A549 (cell line): Measurements from ENCODE around the gene TEX261. TPM values are rescaled to one million over a fixed set of nuclear protein-coding genes. Genes with fewer than 3 reads are reported as not detected.

Source experiments
- ATAC-seq, 2 experiments: fragments of 200-7000 bp in 1 of 2; fragments of >200 bp in 1 of 2; cut with Nextera tagmentation in 1 of 2; cut with Tn5 transposase in 1 of 2; 3 replicates each; pipeline versions ENCODE4 v1.8.0 to v1.9.1; 2018 to 2020; ENCODE audit warnings: mild to moderate bottlenecking in 1 of 2, moderate library complexity in 1 of 2
- CTCF ChIA-PET: fragments of 300-600 bp; sonication (Branson Sonifier 250); formaldehyde crosslinking; extraction: SDS; loops from one replicate; lab custom pipeline; 2021; ENCODE audit warnings: antibody characterized with exemption, inconsistent platforms; lab: Yijun Ruan, JAX
- POLR2A ChIA-PET: fragments of 350-600 bp; formaldehyde crosslinking; extraction: SDS; loops from one replicate; lab custom pipeline; 2021; ENCODE audit warnings: antibody characterized with exemption, inconsistent platforms; lab: Yijun Ruan, JAX
- DNase-seq, 2 experiments: peaks; one replicate each; pipeline versions ENCODE4 v3.0.0 to v3.0.0-alpha.2; 2011 to 2016; ENCODE audit warnings: low read depth in 1 of 2, low spot score in 1 of 2
- FAIRE-seq: peaks from 2 replicates; lab custom pipeline; 2011; peaks lifted over from hg19 to GRCh38; lab: Jason Lieb, UNC
- H3K27ac ChIP-seq, 2 experiments: fragments of >200 bp; sonication (Bioruptor Twin); formaldehyde crosslinking; 3 replicates each; pipeline ENCODE4 v1.5.1; 2016 to 2017
- H3K4me1 ChIP-seq: fragments of >200 bp; sonication (Bioruptor Twin); formaldehyde crosslinking; 3 replicates; pipeline ENCODE4 v1.6.1; 2016
- H3K4me2 ChIP-seq: fragments of >200 bp; sonication (Bioruptor Twin); formaldehyde crosslinking; 3 replicates; pipeline ENCODE4 v1.6.1; 2016
- H3K4me3 ChIP-seq: fragments of >200 bp; sonication (Bioruptor Twin); formaldehyde crosslinking; 3 replicates; pipeline ENCODE4 v1.5.1; 2016
- H3K9me3 ChIP-seq: fragments of >200 bp; sonication (Bioruptor Twin); formaldehyde crosslinking; 3 replicates; pipeline ENCODE4 v1.6.1; 2016
- ATOH8 ChIP-seq: fragments of 250-450 bp; sonication (Bioruptor Pico); IDR thresholded peaks from 2 replicates; pipeline ENCODE4 v1.5.0; 2020; ENCODE audit warnings: low read depth, mild to moderate bottlenecking, moderate library complexity
- BCL3 ChIP-seq: fragments of >200 bp; sonication (Bioruptor Twin); formaldehyde crosslinking; IDR thresholded peaks from 3 replicates; pipeline ENCODE4 v1.6.1; 2016
- BHLHE40 ChIP-seq: IDR thresholded peaks from 2 replicates; pipeline ENCODE4 v1.6.1; 2012; ENCODE audit warnings: low read depth, low read length, inconsistent platforms
- CBX2 ChIP-seq: fragments of 200-600 bp; sonication (generic); IDR thresholded peaks from 2 replicates; pipeline ENCODE4 v1.6.1; 2016; ENCODE audit warnings: low read depth, mild to moderate bottlenecking, borderline replicate concordance
- CEBPB ChIP-seq, 2 experiments: fragments of >200 bp in 1 of 2; sonication (Bioruptor Twin) in 1 of 2; formaldehyde crosslinking in 1 of 2; IDR thresholded peaks; 2 replicates each; pipeline ENCODE4 v1.6.1; 2012 to 2016
- CTCF ChIP-seq: fragments of >200 bp; sonication (Bioruptor Twin); formaldehyde crosslinking; IDR thresholded peaks from 3 replicates; pipeline ENCODE4 v1.5.1; 2016
- FOXS1 ChIP-seq: fragments of 250-450 bp; sonication (Bioruptor Pico); IDR thresholded peaks from 2 replicates; pipeline ENCODE4 v1.5.0; 2020; ENCODE audit warnings: mild to moderate bottlenecking, moderate library complexity
- GATA3 ChIP-seq: IDR thresholded peaks from 2 replicates; pipeline ENCODE4 v1.6.1; 2012; ENCODE audit warnings: borderline replicate concordance
- HEYL ChIP-seq: fragments of 250-450 bp; sonication (Bioruptor Pico); IDR thresholded peaks from 2 replicates; pipeline ENCODE4 v1.8.0; 2021; ENCODE audit warnings: mild to moderate bottlenecking, moderate library complexity
- HOXA7 ChIP-seq: fragments of 250-450 bp; sonication (Bioruptor Pico); IDR thresholded peaks from 2 replicates; pipeline ENCODE4 v1.5.0; 2020; ENCODE audit warnings: mild to moderate bottlenecking, moderate library complexity
- HOXB5 ChIP-seq: fragments of 250-450 bp; sonication (Bioruptor Pico); IDR thresholded peaks from 2 replicates; pipeline ENCODE4 v1.5.0; 2020; ENCODE audit warnings: mild to moderate bottlenecking, moderate library complexity
- KDM1A ChIP-seq: fragments of 200-600 bp; sonication (generic); IDR thresholded peaks from 2 replicates; pipeline ENCODE4 v1.6.1; 2016; ENCODE audit warnings: low read depth, mild to moderate bottlenecking
- MAFK ChIP-seq: fragments of 450-650 bp; IDR thresholded peaks from 2 replicates; pipeline ENCODE4 v1.6.1; 2014; ENCODE audit not compliant: partially characterized antibody
- PHF8 ChIP-seq: fragments of 200-600 bp; sonication (generic); IDR thresholded peaks from 2 replicates; pipeline ENCODE4 v1.6.1; 2016; ENCODE audit warnings: low read depth, mild to moderate bottlenecking, antibody characterized with exemption, moderate library complexity, borderline replicate concordance
- POLR2A ChIP-seq: IDR thresholded peaks from 2 replicates; pipeline ENCODE4 v1.6.1; 2012; ENCODE audit warnings: mild to moderate bottlenecking, low read length
- RAD21 ChIP-seq, 2 experiments: fragments of >200 bp in 1 of 2; sonication (Bioruptor Twin) in 1 of 2; formaldehyde crosslinking in 1 of 2; IDR thresholded peaks in 1 of 2; conservative IDR thresholded peaks in 1 of 2; 2 replicates in 1 of 2; 3 replicates in 1 of 2; pipeline ENCODE4 v1.6.1; 2012 to 2018; ENCODE audit warnings: inconsistent platforms in 1 of 2
- RARB ChIP-seq: fragments of 250-450 bp; sonication (Bioruptor Pico); IDR thresholded peaks from 2 replicates; pipeline ENCODE4 v1.8.0; 2021; ENCODE audit warnings: mild to moderate bottlenecking, moderate library complexity
- RNF2 ChIP-seq: fragments of 200-600 bp; sonication (generic); IDR thresholded peaks from 2 replicates; pipeline ENCODE4 v1.6.1; 2016; ENCODE audit warnings: low read depth, mild to moderate bottlenecking, antibody characterized with exemption, moderate library complexity, borderline replicate concordance
- SMC3 ChIP-seq: fragments of >200 bp; sonication (Bioruptor Twin); formaldehyde crosslinking; IDR thresholded peaks from 3 replicates; pipeline ENCODE4 v1.6.1; 2018; ENCODE audit warnings: inconsistent platforms
- SREBF2 ChIP-seq: fragments of 450-650 bp; IDR thresholded peaks from 2 replicates; pipeline ENCODE4 v1.6.1; 2014; ENCODE audit warnings: mild to moderate bottlenecking, moderate library complexity
- WGBS: methylation state at CpG from one replicate; pipeline ENCODE4 v1.1.6; 2017; ENCODE audit errors: missing lambda C conversion rate; 5-methylcytosine and 5-hydroxymethylcytosine counted together
- polyA plus RNA-seq, 4 experiments: library from polyadenylated mRNA; depleted of rRNA in 3 of 4; stranded (reverse); fragments of >200 nt; fragmentation: RNase III in 1 of 4; extraction: RNeasy Plus Mini Kit Qiagen cat#74134 plus additional on column Dnase treatment in 1 of 4; gene quantifications; 2 replicates in 3 of 4; 3 replicates in 1 of 4; pipeline ENCODE4 v1.2.3, GENCODE V29; 2011 to 2017
- TF ChIP-seq, protein P1 (sequence below): IDR thresholded peaks from 2 replicates; pipeline ENCODE4 v1.6.1; 2012
- TF ChIP-seq, protein P2 (sequence below): fragments of 250-450 bp; sonication (Bioruptor Pico); IDR thresholded peaks from 2 replicates; pipeline ENCODE4 v1.5.0; 2021; ENCODE audit warnings: mild to moderate bottlenecking, moderate library complexity, borderline replicate concordance
- TF ChIP-seq, protein P3 (sequence below): fragments of 450-650 bp; IDR thresholded peaks from 2 replicates; pipeline ENCODE4 v1.6.1; 2014; ENCODE audit warnings: antibody characterized with exemption

Gene TEX261
- polyA plus RNA-seq, 2 of the 4 experiments (the other 2 are of a cell fraction): 71.3 to 87.1 TPM

DNA sequence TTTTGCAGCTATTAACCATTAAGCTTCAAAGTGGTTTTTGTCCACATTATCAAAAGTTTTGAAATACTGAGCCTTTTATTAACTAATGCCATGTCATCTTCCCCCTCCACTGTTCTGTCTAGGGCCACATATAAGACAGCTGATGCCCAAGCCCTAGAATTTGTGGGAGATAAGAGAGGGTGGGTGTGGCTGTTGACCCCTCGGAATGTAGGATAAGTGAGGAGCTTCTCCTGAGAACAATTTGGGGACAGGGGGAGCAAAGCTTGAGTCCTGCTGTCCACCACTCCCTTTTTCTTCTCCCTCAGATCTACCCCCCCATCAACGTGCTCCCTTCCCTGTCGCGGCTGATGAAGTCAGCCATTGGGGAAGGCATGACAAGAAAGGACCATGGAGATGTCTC lies 30.5 kb downstream of the TEX261 start:
- ATAC-seq: no peak
- no peak overlapping the region for H3K27ac ChIP-seq
- POLR2A ChIA-PET: no interaction called here
- H3K4me3 ChIP-seq: no peak overlapping the region
- FAIRE-seq: no peak
- TF ChIP-seq SREBF2: no peak
- no peak for TF ChIP-seq KDM1A
- no peak for TF ChIP-seq CEBPB (IDR thresholded peaks at IDR 0.05)
- TF ChIP-seq, protein P1, sequence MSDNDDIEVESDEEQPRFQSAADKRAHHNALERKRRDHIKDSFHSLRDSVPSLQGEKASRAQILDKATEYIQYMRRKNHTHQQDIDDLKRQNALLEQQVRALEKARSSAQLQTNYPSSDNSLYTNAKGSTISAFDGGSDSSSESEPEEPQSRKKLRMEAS: no peak
- no peak for TF ChIP-seq PHF8
- no peaks in the 10 kb centered on the region for H3K9me3 ChIP-seq
- CTCF ChIA-PET: interaction anchor here (0.6 to 11.4 kb wide), 39 partner anchors 10 to 1449 kb away, joined by 3 to 171 read pairs (median 4); partner anchors contain the start of genes ANKRD53, ATP6V1B1 and FIGLA
- DNase-seq: no peak
- H3K4me2 ChIP-seq: no peak overlapping the region
- 93% methylated on average over 4 of the region's 4 CpGs for WGBS
- H3K4me1 ChIP-seq: no peaks in the 10 kb centered on the region

GRCh38 chr2:70962885-70963878 lies 31.5 kb downstream of the TEX261 start:
- FAIRE-seq: no peak
- no peak for DNase-seq
- no peaks in the 10 kb centered on the region for H3K4me1 ChIP-seq
- CTCF ChIA-PET: interaction anchor here (0.7 to 11.4 kb wide), 20 partner anchors 10 to 660 kb away, joined by 3 to 171 read pairs (median 5); partner anchors contain the start of genes ANKRD53 and FIGLA
- no peak overlapping the region for H3K27ac ChIP-seq
- H3K4me2 ChIP-seq: no peak overlapping the region
- no peaks in the 10 kb centered on the region for H3K9me3 ChIP-seq
- no peak overlapping the region for H3K4me3 ChIP-seq
- TF ChIP-seq, protein P2, sequence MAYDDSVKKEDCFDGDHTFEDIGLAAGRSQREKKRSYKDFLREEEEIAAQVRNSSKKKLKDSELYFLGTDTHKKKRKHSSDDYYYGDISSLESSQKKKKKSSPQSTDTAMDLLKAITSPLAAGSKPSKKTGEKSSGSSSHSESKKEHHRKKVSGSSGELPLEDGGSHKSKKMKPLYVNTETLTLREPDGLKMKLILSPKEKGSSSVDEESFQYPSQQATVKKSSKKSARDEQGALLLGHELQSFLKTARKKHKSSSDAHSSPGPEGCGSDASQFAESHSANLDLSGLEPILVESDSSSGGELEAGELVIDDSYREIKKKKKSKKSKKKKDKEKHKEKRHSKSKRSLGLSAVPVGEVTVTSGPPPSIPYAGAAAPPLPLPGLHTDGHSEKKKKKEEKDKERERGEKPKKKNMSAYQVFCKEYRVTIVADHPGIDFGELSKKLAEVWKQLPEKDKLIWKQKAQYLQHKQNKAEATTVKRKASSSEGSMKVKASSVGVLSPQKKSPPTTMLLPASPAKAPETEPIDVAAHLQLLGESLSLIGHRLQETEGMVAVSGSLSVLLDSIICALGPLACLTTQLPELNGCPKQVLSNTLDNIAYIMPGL (CRISPR knock-in tag): no peak
- TF ChIP-seq KDM1A: no peak
- TF ChIP-seq CBX2: no peak
- no peak for TF ChIP-seq MAFK
- TF ChIP-seq HEYL (CRISPR knock-in tag): no peak
- no peak for TF ChIP-seq ATOH8 (CRISPR knock-in tag)
- no peak for TF ChIP-seq POLR2A
- TF ChIP-seq FOXS1 (CRISPR knock-in tag): no peak
- 73% methylated on average over 18 of the region's 18 CpGs for WGBS
- ATAC-seq: no peak
- POLR2A ChIA-PET: no interaction called here

DNA sequence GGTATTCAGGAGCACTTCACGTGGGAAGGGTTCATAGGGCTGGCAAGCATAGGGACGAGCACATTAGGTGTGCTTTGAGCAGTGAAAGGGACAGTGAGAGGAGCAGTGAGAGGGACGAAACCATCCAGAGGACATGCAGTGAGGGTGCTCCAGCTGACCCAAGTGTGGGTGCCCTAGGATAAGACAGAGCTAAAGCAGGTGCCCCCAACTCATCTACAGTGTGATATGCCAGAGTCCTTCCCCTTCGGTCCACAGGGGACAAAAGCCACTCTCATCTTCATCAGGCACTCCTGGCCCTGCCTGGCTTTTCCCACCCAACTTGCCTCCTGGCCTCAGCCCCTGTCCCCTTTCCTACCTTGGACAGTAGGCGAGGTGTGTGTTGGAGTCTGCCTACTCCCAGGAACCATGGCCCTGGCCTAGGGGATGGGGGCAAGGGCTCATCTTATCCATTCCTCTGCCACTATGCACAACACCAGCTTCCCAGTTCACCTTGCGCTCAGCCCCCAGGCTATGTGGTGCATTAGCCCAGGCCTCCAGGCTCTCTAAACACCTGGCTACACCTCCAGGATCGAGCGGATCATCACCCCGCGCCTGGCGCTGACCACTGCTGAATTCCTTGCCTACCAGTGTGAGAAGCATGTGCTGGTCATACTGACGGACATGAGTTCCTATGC lies 32.3 kb downstream of the TEX261 start:
- H3K4me1 ChIP-seq: no peaks in the 10 kb centered on the region

More for the DNA sequence above, 32.3 kb downstream of the TEX261 start:
- ATAC-seq (no peak), DNase-seq (no peak), FAIRE-seq (no peak)
- no peak overlapping the region for H3K4me2 ChIP-seq
- no peak overlapping the region for H3K27ac ChIP-seq
- H3K4me3 ChIP-seq: no peak overlapping the region
- CTCF ChIA-PET: interaction anchor here (1.2 to 11.4 kb wide), 12 partner anchors 10 to 659 kb away, joined by 3 to 171 read pairs (median 28); partner anchors contain the start of gene ANKRD53
- H3K9me3 ChIP-seq: no peaks in the 10 kb centered on the region
- WGBS: 73% methylated on average over 12 of the region's 12 CpGs
- TF ChIP-seq HOXA7 (no peak), GATA3 (no peak), BCL3 (no peak), RARB (CRISPR knock-in tag) (no peak), BHLHE40 (no peak), CEBPB (IDR thresholded peaks at IDR 0.05) (no peak), RAD21 (conservative IDR thresholded peaks at IDR 0.05 in 1 of 2, IDR thresholded peaks at IDR 0.05 in 1 of 2) (no peak), SMC3 (no peak), RNF2 (no peak), HOXB5 (no peak), CTCF (no peak)
- TF ChIP-seq, protein P3, sequence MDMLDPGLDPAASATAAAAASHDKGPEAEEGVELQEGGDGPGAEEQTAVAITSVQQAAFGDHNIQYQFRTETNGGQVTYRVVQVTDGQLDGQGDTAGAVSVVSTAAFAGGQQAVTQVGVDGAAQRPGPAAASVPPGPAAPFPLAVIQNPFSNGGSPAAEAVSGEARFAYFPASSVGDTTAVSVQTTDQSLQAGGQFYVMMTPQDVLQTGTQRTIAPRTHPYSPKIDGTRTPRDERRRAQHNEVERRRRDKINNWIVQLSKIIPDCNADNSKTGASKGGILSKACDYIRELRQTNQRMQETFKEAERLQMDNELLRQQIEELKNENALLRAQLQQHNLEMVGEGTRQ: no peak
- POLR2A ChIA-PET: no interaction called here
